Activated B cell treated with CpG ODN at 0.5 μM for 24 hours (primary cell): ENCODE results near the gene SLC8A1. TPM values are rescaled to one million over a fixed set of nuclear protein-coding genes. Genes with fewer than 3 reads are reported as not detected.

Experiments used
- ATAC-seq: fragments of 200-7000 bp; cut with Tn5 transposase; one replicate; pipeline ENCODE4 v1.10.0; 2021; ENCODE audit warnings: low read depth, mild to moderate bottlenecking, moderate library complexity
- CTCF ChIA-PET: fragments of 350-600 bp; sonication (Branson Sonifier 250); formaldehyde crosslinking; loops from one replicate; lab custom pipeline; 2021; ENCODE audit warnings: antibody characterized with exemption; lab: Charles Lee
- POLR2A ChIA-PET: fragments of 350-600 bp; sonication (Branson Sonifier 250); formaldehyde crosslinking; loops from one replicate; lab custom pipeline; 2021; ENCODE audit warnings: antibody characterized with exemption; lab: Charles Lee
- DNase-seq: peaks from one replicate; pipeline ENCODE4 v3.0.0; 2022
- H3K27ac Mint-ChIP-seq: one replicate; pipeline ENCODE4 v1.8.0; 2020; ENCODE audit warnings: mixed read lengths
- H3K27me3 Mint-ChIP-seq: one replicate; pipeline ENCODE4 v1.8.0; 2021; ENCODE audit warnings: mixed read lengths
- H3K36me3 Mint-ChIP-seq: one replicate; pipeline ENCODE4 v1.8.0; 2021; ENCODE audit warnings: low read depth, mixed read lengths
- H3K4me1 Mint-ChIP-seq: one replicate; pipeline ENCODE4 v1.8.0; 2021; ENCODE audit warnings: mixed read lengths
- H3K4me3 Mint-ChIP-seq: one replicate; pipeline ENCODE4 v1.8.0; 2020; ENCODE audit warnings: mild to moderate bottlenecking, mixed read lengths
- H3K9me3 Mint-ChIP-seq: one replicate; pipeline ENCODE4 v1.8.0; 2020; ENCODE audit warnings: mixed read lengths
- CTCF ChIP-seq: fragments of 200-600 bp; IDR thresholded peaks from one replicate; pipeline ENCODE4 v1.8.0; 2022; ENCODE audit warnings: antibody characterized with exemption, mild to moderate bottlenecking
- intact Hi-C: fragments of 100-400 bp; cut with micrococcal nuclease; formaldehyde crosslinking; loops from one replicate; pipeline ENCODE4 v1.15.1; 2024
- total RNA-seq: library from RNA; stranded (reverse); gene quantifications from 2 replicates; pipeline ENCODE4 v1.2.3, GENCODE V29; 2022

Gene SLC8A1
- total RNA-seq, 1 donor from 2014 or later = 0.04 TPM

GRCh38 chr2:40292291-40292690, 159.6 kb downstream of the SLC8A1 start:
- DNase-seq (no peak), ATAC-seq (no peak)
- no peaks in the 10 kb centered on the region for H3K9me3 Mint-ChIP-seq
- intact Hi-C loops = no loop called here
- H3K4me1 Mint-ChIP-seq = peaks cover 8% of the 10 kb centered on the region
- H3K27ac Mint-ChIP-seq = no peak overlapping the region
- POLR2A ChIA-PET = no interaction called here
- CTCF ChIA-PET = no interaction called here
- no peaks in the 10 kb centered on the region for H3K36me3 Mint-ChIP-seq
- H3K4me3 Mint-ChIP-seq = no peak overlapping the region
- no peaks in the 10 kb centered on the region for H3K27me3 Mint-ChIP-seq
- TF ChIP-seq CTCF = no peak

GRCh38 chr2:40289771-40290404, 162.0 kb downstream of the SLC8A1 start:
- Mint-ChIP-seq H3K9me3 (no peaks in the 10 kb centered on the region), H3K27ac (no peak overlapping the region), H3K36me3 (no peaks in the 10 kb centered on the region), H3K4me3 (peak overlapping the region; percentile 47), H3K27me3 (no peaks in the 10 kb centered on the region), H3K4me1 (peaks cover 8% of the 10 kb centered on the region)
- DNase-seq (no peak), ATAC-seq (no peak)
- intact Hi-C loops = no loop called here
- POLR2A ChIA-PET = no interaction called here
- no peak for TF ChIP-seq CTCF
- CTCF ChIA-PET = no interaction called here

- DNase-seq = no peak
- peaks cover 16% of the 10 kb centered on the region for H3K4me1 Mint-ChIP-seq
These were observed 164.1 kb downstream of the SLC8A1 start for GRCh38 chr2:40287773-40288172.

GRCh38 chr2:40287195-40287594, 164.7 kb downstream of the SLC8A1 start:
- H3K27ac Mint-ChIP-seq = no peak overlapping the region
- H3K9me3 Mint-ChIP-seq = no peaks in the 10 kb centered on the region
- H3K4me1 Mint-ChIP-seq = peaks cover 22% of the 10 kb centered on the region
- ATAC-seq = no peak
- no peak overlapping the region for H3K4me3 Mint-ChIP-seq
- intact Hi-C loops = no loop called here
- no peaks in the 10 kb centered on the region for H3K36me3 Mint-ChIP-seq
- POLR2A ChIA-PET = no interaction called here
- no peaks in the 10 kb centered on the region for H3K27me3 Mint-ChIP-seq
- CTCF ChIA-PET = no interaction called here
- TF ChIP-seq CTCF = no peak
- no peak for DNase-seq

More at GRCh38 chr2:40287773-40288172, 164.1 kb downstream of the SLC8A1 start:
- ATAC-seq = no peak
- Mint-ChIP-seq H3K4me3 (no peak overlapping the region), H3K36me3 (no peaks in the 10 kb centered on the region), H3K27me3 (no peaks in the 10 kb centered on the region), H3K9me3 (no peaks in the 10 kb centered on the region), H3K27ac (no peak overlapping the region)
- POLR2A ChIA-PET = no interaction called here
- intact Hi-C loops = no loop called here
- CTCF ChIA-PET = no interaction called here
- no peak for TF ChIP-seq CTCF

- no peak for TF ChIP-seq CTCF
- no peak overlapping the region for H3K27ac Mint-ChIP-seq
- H3K27me3 Mint-ChIP-seq = no peaks in the 10 kb centered on the region
- peaks cover 27% of the 10 kb centered on the region for H3K4me1 Mint-ChIP-seq
- intact Hi-C loops = no loop called here
- ATAC-seq (no peak), DNase-seq (no peak)
- no peaks in the 10 kb centered on the region for H3K9me3 Mint-ChIP-seq
- H3K36me3 Mint-ChIP-seq = no peaks in the 10 kb centered on the region
- H3K4me3 Mint-ChIP-seq = no peak overlapping the region
- ChIA-PET CTCF (no interaction called here), POLR2A (no interaction called here)
These were observed 165.2 kb downstream of the SLC8A1 start for GRCh38 chr2:40286721-40287120.
